HG03571 (cell line): ENCODE data around the gene IGSF5.
"Not testable (repeated sequence)": the region's sequence is repeated elsewhere in the genome, so short reads cannot be mapped to it uniquely, and the experiment has no call there.

ENCODE experiments used
- ATAC-seq: cut with Tn5 transposase; IDR thresholded peaks from one replicate; pipeline ENCODE4 v1.9.1; 2021; ENCODE audit not compliant: unreplicated experiment

The IGSF5 gene

DNA sequence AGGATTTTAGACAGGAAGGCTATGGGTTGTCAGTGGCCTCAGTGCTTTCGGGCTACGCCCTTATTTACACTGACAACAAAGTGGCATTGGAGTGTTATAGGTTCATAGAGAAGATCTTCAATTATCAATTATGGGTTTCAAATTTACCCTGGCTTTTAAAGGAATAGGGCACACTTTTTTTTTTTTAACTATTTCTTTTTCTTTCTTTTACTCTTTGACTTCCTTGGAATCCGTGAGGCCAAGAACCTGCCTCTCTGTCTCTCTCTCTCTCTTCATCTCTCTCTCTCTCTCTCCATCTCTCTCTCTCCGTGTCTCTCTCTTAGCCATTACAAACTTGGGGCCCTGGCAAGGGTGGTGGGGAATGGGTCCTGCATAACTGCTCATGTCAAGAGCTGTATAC is at the start of gene IGSF5:
IGSF5 (plus strand) TSS at position 301 of the 400 bp plus-strand sequence. CDS start 327 bp downstream, outside the sequence.
- not testable (repeated sequence) for ATAC-seq

DNA sequence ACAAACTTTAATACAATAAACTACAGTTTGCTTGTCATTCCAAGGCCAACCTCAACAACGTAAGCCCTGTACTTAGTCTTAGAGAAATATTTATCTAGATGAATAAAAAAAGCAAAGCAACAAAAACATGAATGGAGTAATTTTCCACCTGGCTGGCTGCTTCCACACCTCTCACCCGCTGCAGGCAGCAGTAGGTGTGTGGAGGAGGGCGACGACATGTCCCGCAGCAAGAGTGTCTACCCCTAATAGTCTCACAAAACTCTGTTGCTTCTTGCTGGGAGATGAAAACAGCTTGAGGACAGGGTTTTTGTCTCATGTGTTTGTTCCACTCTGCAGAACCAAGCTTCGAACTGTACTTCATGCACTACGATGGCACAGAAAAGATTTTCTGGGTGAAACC is 48.8 kb upstream of the IGSF5 start:
- ATAC-seq = no peak

- ATAC-seq = no peak
Measured at GRCh38 chr21:39696618-39697017, 48.4 kb upstream of the IGSF5 start.

- ATAC-seq = no peak
Measured at GRCh38 chr21:39700318-39700717, 44.7 kb upstream of the IGSF5 start.

GRCh38 chr21:39703578-39703977 is 41.4 kb upstream of the IGSF5 start:
- no peak for ATAC-seq

GRCh38 chr21:39705849-39706248 is 39.1 kb upstream of the IGSF5 start:
- no peak for ATAC-seq

- no peak for ATAC-seq
Measured at GRCh38 chr21:39707316-39707715, 37.7 kb upstream of the IGSF5 start.

- ATAC-seq = no peak
Measured at GRCh38 chr21:39710866-39711265, 34.1 kb upstream of the IGSF5 start.

- ATAC-seq = no peak
Measured at GRCh38 chr21:39712273-39712672, 32.7 kb upstream of the IGSF5 start.

DNA sequence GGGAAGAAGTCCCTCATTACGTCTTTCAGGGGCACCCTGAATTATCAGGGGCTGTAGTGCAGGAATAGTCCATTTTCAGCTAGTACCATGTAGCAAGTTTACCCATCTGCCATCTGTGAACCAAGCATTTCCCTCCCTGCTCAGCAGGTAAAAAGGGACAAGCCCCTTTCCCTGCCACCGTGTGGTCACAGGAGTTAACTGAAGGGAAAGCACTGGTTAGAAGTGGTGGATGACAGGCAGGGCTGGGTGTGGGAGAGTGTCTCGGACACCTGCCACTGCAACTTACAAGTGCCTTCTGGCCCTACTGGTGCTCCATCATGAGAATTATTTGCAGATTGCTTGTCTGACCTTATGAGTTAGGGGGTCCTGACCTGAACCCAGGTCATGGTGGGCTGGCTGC is 32.0 kb upstream of the IGSF5 start:
- no peak for ATAC-seq

GRCh38 chr21:39713905-39714304 is 31.1 kb upstream of the IGSF5 start:
- no peak for ATAC-seq

GRCh38 chr21:39714331-39714730 is 30.7 kb upstream of the IGSF5 start:
- ATAC-seq = no peak

DNA sequence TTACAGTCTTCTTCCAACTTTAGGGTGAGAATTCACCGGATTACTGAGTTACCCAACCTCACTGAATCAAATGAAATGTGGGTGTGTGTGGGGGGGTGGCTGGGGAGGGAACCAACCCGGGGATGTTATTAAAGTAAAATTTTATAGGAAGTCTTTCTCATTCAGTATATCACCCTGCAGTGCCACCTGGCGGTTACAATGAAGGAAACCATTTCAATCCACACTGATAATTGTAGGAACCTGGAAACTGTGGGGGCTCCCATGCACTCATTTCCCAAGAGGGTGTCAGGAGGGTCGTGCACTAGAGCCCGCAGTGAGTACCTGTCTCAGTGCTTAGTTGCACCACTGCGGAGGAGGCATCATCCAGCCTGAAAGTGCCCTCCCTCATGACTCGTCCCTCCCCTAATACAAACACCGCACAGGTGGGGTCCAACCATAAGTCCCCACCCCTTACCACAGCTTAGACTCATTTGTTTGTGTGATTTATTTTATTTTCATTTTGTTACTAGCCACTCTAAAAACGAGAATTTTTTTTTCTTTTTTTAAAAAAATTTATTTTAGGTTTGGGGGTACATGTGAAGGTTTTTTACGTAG is 29.1 kb upstream of the IGSF5 start:
- no peak for ATAC-seq

DNA sequence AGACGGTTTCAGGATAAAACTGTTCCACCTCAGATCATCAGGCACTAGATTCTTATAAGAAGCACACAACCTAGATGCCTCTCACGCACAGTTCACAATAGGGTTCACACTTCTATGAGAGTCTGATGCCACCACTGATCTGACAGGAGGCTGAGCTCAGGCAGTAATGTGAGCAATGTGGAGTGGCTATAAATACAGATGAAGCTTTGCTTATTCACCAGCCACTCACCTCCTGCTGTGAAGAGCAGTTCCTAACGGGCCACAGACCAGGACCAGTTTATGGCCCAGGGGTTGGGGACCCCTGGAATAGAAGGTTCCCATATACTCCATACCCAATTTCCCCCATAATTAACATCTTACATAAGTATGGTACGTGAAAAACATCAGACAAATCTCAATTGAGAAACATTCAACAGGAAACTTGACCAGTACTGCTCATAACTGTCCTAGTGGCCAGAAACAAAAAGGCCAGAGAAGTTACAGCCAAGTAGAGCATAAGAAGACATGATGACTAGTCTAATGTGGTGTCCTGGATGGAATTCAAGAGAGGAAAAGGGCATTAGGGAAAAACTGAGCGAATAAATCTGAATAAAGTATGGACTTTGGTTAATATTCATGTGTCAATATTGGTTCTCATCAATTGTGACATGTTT is 24.7 kb upstream of the IGSF5 start:
- ATAC-seq = no peak

DNA sequence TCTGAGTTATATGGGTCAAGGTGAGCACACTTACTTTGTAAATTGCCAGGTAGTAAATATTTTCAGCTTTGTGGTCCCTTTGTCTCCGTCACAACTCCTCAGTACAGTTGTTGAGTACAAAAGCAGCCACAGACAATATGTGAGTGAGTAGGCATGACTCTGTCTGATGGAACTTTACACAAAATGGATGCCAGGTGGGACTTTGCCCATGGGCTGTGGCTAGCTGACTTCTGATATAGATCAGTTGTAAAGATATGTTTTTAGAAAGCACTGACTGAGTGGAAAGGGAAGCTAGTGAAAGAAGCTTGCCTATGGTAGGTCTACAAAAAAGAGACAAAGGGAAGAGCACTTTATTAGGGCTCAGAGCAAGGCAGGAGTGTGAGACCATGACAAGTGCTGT is 23.1 kb upstream of the IGSF5 start:
- ATAC-seq = no peak

- no peak for ATAC-seq
Measured at GRCh38 chr21:39724944-39725343, 20.0 kb upstream of the IGSF5 start.

DNA sequence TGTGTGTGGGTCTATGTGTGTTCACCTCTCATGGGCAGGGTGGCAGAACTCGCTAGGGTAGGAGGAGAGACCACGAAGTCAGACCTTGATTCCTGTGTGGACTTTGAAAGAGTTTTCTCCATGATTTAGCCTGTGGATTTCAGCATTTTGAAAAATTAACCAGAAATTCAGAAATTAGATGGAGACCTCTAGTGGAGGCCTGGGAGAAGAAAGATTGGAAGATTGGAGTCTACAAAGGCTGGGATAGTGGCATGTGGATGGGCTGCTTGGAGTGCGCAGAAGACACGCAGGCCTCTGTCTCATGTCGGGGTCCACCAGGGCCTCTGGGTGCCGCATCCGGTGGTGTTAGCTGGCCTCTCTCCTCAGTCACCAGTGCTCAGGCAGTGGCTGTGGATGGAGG is 18.9 kb upstream of the IGSF5 start:
- no peak for ATAC-seq

DNA sequence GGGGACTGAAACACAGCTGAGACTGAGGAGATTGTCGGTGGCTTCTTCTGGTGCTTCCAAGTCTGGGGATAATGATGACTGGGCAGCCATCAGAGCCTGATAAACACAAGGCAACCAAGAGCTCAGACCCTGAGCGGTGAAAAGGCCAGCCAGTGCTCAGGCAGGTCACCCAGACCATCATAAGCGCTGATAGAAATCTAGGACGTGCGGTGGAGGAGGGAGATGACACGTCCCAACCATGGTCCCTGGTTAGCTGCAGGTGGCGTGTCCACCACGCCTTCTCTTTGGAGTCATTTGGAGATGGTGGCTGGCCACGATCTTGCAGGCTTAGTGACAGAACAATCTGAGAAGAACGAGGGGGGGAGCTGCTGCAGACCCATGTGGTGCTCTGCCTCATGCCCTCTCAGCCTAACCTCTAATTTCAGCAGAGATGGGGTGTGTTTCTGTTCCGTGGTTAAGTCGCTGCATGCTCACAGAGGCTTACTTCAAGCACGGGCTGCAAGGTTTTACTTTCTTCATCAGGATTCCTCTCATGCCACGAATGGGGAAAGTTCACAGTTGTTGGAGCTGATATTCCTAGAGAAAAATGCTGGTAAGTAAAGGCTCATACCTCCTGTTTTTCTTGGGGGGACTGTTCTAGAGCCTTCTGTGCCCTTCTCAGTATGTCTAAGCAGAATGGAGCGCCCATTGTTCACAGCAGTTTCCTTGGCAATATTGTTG is 17.4 kb upstream of the IGSF5 start:
- no peak for ATAC-seq

GRCh38 chr21:39728341-39728740 is 16.6 kb upstream of the IGSF5 start:
- ATAC-seq = no peak

GRCh38 chr21:39730418-39731157 is 14.4 kb upstream of the IGSF5 start:
- no peak for ATAC-seq

DNA sequence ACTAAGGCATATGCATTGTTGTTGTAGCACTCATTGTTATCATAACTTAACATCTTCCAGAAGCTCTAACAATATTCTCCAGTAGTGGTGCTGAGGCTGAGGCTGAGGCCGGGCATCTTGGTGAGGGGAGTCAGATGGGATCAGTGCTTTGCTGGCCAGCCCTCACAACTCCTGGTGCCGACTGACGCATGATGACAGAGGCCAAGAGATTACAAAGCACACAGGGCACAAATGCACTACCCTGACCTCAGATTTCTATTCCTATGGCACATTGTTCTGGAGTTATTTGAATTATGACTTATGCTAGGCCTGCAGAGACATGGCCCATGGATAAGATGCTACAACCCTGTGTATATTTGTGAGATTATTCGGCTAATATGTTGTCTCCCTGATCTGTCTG is 8.3 kb upstream of the IGSF5 start:
- ATAC-seq = no peak
